HG03432 (cell line): ENCODE data around the gene MALRD1.

Experiments used
- ATAC-seq: cut with Tn5 transposase; IDR thresholded peaks from one replicate; pipeline ENCODE4 v1.9.1; 2021; ENCODE audit warnings: mild to moderate bottlenecking, moderate library complexity; ENCODE audit not compliant: unreplicated experiment

Gene MALRD1

DNA sequence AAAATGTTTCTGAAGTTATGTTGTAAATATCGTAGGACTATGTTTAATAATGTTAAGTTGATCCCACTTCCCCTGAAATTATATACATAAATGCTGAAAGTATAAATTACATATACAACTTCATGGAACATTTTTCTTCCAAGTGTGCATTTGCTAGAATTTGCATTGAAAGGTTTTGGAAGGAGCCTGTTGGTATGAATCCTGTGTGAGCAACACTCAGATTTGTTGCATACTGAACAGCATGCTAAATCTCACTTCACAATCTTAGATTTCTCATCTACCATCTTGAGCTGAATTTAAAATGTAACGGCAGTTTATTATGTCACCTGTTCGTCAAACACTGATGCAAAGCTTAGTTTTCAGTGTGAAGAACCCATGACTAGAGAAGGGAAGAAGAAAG lies 172.6 kb downstream of the MALRD1 start:
- ATAC-seq: no peak

DNA sequence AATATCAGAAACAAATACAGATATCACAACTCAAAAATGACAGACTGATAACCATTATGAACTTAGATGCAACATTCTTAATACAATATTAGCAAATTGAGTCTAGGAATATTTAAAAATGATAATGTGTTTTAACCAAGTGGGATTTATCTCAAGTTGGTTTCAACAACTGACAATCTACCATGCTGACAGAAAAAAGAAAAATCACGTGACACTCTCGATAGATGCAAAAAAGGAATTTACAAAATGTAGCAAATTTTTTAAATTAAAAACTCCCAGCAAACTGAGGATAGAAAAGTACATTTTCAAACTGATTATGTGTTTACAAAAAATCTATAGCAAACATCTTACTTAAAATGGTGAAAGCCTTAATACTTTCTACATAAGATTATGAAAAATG lies 177.4 kb downstream of the MALRD1 start:
- ATAC-seq: no peak

DNA sequence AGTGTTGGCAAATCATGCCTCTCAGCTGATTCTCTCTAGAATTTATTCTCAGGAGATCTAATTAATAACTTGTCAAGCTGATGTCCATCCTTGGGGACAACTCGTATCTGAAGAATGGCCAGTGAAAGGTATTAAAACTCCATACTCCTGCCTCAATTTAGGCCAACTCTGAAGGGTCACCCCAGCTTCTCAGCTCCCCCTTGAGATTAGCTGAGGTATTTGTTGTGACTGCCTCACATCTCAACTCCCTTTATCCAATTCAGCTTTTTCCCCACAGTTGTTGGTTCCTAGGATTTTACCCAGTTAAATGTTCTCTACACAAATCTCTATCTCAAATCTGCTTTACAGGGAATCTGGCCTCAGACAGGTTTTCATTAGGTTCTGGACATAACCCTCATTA lies 182.4 kb downstream of the MALRD1 start:
- ATAC-seq: no peak

DNA sequence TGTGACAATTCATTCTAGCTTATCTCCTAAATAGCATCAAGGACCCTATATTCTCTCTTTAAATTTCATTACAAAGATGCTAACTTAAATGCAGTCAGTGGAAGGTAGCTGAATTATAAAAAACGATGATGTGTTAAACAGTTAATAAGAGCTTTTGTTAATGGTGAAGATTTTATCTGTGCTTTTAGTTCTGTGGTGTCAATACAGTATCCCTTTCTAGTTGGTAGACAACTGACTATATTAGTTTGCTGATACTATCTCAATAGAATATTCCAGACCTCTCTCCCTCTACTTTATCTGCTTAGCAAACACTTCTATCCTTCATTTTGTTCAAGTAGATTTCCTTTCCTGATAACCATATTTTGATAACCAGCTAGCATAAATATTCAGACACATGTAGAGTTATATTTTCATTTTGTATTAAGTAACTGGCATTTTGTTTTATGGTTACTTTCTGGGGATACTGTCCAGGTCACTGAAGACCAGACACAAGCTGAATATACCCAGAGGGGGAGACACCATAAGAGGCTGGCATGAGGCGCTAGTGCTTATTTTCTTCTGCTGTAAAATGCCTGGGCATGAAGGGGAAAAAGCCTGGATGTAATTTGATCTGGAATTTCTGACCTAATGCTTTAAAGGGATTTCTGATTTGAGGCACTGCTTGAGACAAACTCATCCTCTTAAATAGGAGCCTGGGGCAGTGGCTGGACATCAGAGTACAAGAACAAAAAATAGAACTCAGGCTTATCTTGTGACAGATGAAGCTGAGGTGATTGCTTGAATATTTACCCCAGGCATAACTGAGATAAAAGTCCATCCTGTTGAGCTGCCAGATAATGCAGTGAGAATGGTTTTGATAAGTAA lies 197.5 kb downstream of the MALRD1 start:
- no peak for ATAC-seq

DNA sequence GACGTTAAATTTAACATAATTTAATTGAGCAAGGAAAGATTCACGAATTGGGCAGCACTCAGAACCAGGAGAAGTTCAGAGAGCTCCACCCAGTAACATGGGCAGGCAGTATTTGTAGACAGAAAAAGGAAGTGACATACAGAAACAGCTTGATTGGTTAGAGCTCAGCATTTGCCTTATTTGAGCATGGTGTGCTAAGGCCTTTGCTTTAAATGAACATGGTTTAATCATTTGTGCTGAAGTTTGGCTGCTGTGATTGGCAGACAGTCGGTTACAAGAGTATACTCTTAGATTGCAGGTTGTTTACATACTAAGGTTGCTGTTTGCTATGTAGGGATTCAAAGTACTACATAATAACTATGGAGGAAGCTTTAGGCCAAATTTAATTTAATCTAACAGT lies 199.2 kb downstream of the MALRD1 start:
- ATAC-seq: no peak

DNA sequence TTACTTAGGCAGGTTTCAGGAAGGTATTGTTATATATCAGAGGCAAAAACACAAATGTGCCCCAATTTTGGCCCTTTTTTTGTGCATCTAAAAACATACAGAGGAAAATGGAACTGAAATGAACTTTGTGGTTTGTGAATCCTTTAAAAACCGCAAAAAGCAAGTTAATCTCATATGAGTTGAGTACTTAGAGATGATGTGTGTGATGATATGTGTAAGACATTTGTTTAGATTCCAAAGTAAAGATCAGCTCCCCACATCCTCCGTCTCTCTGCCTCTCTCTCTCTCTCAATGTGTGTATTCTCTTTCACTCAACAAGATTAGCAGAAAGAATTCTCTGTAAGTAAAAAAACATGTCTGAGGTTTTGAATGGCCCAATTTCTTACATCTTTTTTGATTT lies 201.9 kb downstream of the MALRD1 start:
- no peak for ATAC-seq

DNA sequence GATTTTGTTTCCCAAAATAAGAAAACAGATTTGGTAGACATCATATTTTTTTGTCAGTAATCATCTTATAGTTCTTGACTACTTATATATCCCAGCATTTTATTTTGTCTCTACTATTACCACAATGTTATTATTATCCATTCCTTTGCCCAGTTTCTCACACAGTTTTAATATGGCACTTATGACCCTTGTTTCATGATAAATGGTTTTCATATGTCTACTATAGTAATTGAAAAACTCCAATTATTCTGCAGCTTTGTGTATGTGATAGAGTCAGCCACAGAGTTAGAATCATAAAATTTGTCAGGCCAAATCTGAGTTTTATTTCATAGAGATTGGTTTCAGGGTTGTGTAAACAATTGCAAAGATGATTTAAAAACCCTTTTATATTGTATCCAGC lies 203.9 kb downstream of the MALRD1 start:
- ATAC-seq: no peak

DNA sequence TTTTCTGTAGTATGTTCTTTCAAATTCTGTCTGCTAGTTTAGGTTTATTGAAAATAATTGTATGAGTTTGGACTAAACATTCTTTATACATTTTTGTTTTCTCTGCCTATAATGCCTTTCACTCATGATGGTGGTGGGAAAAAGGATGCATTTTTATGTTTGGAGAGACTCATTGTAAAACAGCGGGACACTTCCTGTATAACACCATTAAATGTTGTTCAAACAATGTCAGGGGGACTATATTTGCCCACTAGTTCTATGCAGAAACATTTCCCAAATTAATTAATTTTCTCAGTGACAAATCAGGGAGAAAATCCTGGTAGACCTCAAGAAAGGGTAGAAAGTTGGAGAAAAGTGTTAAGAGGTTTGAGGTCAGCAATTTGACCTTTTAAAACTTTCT lies 207.7 kb downstream of the MALRD1 start:
- no peak for ATAC-seq

DNA sequence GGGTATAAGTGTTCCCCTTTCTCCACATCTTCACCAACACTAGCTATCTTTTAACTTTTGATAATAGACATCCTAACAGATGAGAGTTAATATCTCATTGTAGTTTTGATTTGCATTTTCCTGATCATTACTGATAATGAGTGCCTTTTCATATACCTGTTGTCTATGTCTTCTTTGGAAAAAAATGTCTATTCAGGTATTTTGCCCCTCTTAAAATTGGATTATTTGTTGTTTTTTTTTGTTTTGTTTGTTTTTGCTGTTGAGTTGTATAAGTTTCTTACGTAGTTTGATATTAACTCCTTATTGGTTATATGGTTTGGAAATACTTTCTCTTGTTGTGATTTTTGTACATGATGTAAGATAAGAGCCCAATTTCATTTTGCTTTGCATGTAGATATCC lies 214.7 kb downstream of the MALRD1 start:
- no peak for ATAC-seq

DNA sequence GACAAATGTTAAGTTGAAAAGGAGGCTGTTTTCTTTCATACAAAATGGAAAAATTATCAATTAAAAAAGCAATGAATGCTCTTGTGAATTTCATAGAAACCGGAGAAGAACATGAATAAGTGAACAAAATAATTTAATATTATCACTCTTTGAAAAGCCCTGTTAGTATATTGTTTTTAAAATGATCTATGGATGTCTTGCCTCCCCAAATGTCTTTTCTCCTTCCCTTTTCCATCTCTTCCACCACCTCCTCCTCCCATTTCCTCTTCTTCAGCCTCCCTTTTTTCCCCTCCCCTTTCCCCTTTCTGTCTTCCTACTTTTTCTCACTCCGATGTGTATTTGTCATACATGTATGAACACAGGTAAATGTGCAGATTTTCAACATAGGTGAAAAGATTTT lies 234.7 kb downstream of the MALRD1 start:
- ATAC-seq: no peak

DNA sequence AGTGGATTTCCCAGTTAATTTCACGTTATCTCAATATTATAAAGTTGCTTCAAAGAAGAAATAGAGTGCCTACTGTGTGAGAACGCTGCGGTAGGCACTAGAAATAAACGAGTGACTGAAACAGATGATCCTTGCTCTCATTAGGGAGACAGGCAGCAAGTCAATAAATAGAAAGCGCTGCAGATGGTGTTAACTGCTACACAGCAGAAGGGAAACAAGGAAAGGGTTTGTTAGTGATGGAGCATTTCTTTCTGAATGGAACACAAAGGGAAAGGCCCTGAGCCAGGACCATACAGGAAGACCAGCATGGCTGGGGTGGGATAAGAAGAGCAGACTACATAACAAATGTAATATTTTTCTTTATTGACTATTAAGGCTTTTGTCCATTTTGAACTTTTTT lies 235.2 kb downstream of the MALRD1 start:
- no peak for ATAC-seq

DNA sequence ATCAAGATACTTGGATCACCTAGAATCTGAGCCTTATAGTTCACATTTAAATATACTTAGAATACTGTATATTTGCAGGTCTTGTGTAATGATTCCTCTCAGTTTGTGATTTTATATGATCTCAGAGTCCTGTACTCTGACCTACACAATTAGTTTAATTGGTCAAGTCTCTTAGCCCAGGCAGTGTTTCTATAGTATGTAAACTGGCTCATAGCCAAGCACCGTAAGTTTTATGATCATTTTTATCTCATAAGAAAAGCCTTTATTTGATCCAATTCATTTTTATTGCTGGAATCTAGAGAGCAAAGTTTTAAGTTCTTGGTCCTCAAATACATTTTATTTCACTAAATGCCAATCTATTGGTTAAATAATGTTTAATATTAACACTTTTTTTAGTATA lies 242.2 kb downstream of the MALRD1 start:
- ATAC-seq: no peak

DNA sequence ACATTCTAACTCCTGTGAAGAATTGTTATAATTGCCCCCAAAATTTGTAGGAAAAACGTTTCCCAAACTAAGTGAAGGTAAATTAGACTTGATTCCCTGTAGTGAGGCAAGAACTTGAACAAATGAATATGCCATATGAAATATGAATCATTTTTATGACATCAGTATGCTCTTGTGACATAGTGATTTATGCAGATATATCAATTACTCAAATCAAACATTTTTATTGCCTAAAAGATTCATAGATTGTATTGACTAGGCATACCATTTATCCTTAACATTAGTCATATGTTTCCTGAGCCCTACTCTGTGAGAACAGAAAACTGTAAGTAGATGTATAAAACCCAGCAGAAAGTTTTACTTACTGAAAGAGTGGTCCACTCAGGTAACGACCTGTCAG lies 245.6 kb downstream of the MALRD1 start:
- ATAC-seq: no peak

DNA sequence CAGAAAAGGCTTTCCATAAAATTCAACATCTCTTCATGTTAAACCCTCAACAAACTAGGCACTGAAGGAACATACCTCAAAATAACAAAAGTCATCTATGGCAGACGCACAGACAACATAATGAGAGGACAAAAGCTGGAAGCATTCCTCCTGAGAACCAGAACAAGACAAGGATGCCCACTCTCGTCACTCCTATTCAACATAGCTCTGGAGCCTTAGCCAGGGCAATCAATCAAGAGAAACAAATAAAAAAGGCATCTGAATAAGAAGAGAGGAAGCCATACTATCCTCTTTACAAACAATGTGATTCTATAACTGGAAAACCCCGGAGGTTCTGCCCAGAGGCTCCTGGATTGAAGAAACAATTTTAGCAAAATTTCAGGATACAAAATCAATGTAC lies 251.0 kb downstream of the MALRD1 start:
- ATAC-seq: no peak

DNA sequence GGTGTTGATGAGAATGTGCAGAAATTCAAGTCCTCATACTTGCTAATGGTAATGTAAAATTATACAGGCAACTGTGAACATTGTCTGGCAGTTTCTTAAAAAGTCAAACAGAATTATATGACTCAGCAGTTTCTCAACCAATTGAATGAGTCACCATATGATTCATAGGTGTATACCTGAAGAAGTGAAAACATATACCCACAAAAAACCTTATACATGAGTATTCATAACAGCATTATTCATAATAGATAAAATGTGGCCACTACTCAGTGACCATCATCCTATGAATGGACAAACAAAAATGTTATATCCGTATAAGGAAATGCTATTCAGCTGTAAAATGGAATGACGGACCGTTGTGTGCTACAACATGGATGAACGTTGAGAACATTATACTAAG lies 253.5 kb downstream of the MALRD1 start:
- ATAC-seq: no peak

DNA sequence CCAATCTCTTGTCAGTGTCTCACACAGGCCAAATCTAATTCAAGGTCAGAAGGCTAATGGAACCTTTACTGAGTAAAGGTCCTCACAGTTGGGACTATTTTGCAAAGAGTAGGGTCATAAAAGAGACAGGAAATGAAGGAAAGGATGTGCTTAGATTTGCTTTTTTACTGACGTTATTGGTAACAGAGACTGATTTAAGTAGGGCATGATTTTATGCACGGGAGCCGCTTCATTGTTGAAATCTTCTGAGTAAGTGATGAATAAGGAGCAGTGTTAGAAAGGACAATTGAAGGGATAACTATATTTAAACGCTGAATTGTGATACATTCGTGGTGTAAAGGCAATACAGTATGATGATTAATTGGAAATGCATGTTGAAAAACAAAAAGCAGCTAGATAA lies 261.5 kb downstream of the MALRD1 start:
- ATAC-seq: no peak

DNA sequence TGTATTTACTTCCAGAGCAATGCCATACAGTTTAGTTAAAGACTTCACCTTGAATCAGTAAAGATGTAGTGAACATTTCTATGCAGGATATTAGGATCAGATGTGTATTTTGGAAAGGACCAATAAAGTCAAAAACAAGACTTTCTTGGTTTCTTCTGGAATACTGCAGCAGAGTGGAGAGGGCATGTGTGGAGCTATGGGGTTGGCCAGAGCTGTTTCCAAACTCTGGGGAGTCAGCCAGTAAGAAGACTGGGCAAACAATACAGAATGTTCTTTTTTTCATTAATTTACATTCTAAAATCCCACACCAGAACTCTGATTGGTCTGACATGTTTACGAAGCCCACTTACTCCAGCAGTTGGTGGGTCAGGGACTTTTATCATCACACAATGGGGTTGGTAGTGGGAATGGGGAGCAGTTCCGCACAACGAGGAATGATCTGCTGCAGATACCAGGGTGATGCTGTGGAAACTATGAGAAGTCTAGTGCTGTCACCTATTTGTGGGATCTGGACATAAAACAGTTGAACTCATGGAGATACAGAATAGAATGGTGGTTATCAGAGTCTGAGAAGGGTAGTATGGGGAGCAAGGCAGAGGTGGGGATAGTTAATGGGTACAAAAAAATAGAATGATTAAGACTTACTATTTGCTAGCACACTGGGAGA lies 267.7 kb downstream of the MALRD1 start:
- ATAC-seq: no peak

DNA sequence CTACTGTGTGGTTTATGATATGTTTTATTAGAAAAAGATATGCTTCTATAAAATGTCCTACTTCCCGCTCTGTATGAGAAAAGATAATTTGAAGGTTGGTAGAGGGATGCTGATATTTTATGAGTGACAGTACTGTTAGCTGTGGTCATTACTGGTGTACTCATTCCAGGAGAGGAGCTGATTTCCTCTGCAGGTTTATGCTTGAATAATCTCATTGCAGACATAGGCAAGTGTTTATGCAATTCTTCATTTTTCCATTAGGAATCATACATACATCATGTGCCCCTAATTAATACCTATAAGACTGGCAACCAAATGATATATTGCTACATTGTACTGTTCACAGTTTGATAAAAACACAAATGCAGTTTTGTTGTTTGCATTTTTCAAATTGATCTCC lies 269.4 kb downstream of the MALRD1 start:
- ATAC-seq: no peak

DNA sequence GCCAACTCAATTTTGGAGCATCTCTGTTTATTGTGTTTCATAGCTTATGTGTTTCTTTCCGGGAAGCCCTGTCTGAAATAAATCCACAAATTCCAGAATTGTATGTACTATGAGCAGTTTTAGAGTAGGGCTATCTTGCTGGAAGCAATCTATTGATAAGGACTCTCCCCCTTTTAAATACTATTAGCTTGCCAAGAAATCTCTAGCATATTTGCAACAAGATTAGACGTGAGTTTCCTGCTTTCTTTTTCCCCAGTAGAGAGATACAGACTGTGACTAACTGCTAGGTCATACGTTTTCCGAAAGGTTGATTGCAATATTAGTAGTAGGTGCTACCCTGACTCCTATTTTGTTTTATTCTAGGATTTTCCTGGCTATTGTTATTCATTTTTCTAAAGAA lies 277.0 kb downstream of the MALRD1 start:
- no peak for ATAC-seq

DNA sequence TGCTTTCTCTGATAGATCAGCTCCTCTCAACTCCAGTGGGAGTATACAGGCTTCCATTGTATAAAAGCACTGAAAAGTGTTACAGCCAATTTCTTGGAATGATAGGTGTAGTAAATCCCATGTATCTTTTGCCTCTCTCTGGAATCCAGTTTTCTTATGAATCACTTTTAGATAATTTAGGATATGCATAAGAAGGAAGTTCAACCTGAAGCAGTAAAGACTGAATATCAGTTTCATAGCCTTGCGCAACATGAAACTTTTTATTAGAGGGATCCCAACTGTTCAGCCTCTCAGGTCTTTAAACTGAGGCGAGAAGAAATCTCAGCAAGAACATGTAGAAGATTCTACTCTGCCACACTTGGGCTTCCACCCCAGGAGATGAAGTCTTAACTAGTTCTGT lies 280.0 kb downstream of the MALRD1 start:
- no peak for ATAC-seq

DNA sequence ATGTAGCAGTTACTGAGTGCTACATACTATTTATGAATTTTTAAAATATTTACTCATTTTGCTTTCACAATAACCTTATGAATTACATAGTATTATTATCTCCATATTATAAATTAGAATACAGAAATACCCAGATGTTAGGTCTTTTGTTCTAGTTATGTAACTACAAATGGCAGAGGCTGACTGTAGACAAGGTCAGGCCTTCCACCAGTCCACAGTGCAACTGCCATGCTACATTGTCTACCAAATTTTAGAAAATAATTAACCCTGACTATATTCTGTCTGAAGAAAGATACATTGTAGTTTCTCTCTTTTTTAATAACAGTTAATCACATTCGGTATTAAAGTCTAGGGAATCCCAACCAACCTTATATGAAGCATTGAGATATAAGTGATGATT lies 280.9 kb downstream of the MALRD1 start:
- no peak for ATAC-seq

DNA sequence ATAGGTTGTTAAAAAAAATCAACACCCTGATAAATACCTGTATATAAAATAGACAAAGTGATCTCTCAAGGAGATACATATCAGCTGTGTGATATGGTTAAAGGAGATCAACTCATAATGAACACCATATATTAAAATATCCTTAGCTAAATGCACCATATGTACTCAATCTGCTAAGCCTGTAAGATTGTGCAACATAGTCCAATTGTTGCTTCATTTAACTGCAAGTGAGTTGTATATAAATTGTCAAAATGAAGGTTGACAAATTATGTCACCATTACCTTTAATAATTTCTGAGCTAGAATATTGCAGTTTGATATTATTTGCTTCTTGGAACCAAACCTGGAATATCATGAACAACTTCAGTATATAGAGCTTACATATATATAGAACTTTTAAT lies 283.7 kb downstream of the MALRD1 start:
- no peak for ATAC-seq

DNA sequence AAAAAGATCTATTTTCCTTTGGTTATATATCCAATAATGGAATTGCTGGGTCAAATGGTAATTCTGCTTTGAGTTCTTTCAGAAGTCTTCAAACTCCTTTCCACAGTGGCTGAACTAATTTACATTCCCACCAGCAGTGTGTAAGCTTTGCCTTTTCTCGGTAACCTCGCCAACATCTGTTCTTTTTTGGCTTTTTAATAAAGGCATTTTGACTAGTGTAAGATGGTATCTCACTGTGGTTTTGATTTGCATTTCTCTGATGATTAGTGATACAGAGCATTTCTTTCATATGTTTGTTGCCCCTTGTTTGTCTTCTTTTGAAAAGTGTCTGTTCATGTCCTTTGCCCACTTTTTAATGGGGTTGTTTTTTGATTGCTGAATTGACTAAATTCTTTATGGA lies 285.0 kb downstream of the MALRD1 start:
- no peak for ATAC-seq
